HL-60 (cell line): ENCODE results near the gene ETV6.
A peak's percentile ranks its signal among the peaks of the same experiment; 100 is the strongest.

Experiments
- DNase-seq, 2 experiments: peaks; one replicate each; pipeline ENCODE4 v3.0.0-alpha.2; 2010 to 2020; ENCODE audit warnings: low read depth in 1 of 2, low spot score in 1 of 2
- H3K27ac ChIP-seq: fragments of 250-450 bp; sonication (Bioruptor Pico); replicated peaks from 2 replicates; pipeline ENCODE4 v1.5.1; 2020; ENCODE audit warnings: mild to moderate bottlenecking, moderate library complexity
- H3K27me3 ChIP-seq: fragments of 250-450 bp; sonication (Bioruptor Pico); 2 replicates; pipeline ENCODE4 v1.5.1; 2021; ENCODE audit warnings: mild to moderate bottlenecking, moderate library complexity; ENCODE audit not compliant: insufficient read depth, poor library complexity, severe bottlenecking
- H3K4me3 ChIP-seq: replicated peaks from 2 replicates; pipeline ENCODE4 v1.5.1; 2011; ENCODE audit warnings: mild to moderate bottlenecking, control low read depth, low read length; ENCODE audit not compliant: insufficient read depth
- CTCF ChIP-seq: IDR thresholded peaks from one replicate; pipeline ENCODE4 v1.5.1; 2011; ENCODE audit warnings: low read length, control low read depth, inconsistent platforms; ENCODE audit not compliant: insufficient read depth
- GABPA ChIP-seq: IDR thresholded peaks from 2 replicates; pipeline ENCODE4 v1.6.1; 2012; ENCODE audit warnings: low read depth
- POLR2AphosphoS5 ChIP-seq: IDR thresholded peaks from 2 replicates; pipeline ENCODE4 v1.6.1; 2012; ENCODE audit warnings: low read depth
- REST ChIP-seq: IDR thresholded peaks from 2 replicates; pipeline ENCODE4 v1.6.1; 2012; ENCODE audit warnings: low read depth; ENCODE audit not compliant: insufficient replicate concordance
- SPI1 ChIP-seq: IDR thresholded peaks from 2 replicates; pipeline ENCODE4 v1.6.1; 2012; ENCODE audit warnings: low read depth, mild to moderate bottlenecking, borderline replicate concordance

ETV6 gene

GRCh38 chr12:11762723-11763326 lies 113.4 kb downstream of the ETV6 start:
- Histone ChIP-seq H3K27ac (peak overlapping the region; percentile 28), H3K27me3 (no peaks in the 10 kb centered on the region), H3K4me3 (no peak overlapping the region)
- TF ChIP-seq CTCF (no peak), POLR2AphosphoS5 (no peak), REST (no peak), SPI1 (no peak)
- no peak for DNase-seq

GRCh38 chr12:11763760-11764520 lies 114.5 kb downstream of the ETV6 start:
- H3K4me3 ChIP-seq: no peak overlapping the region
- no peak for DNase-seq
- no peaks in the 10 kb centered on the region for H3K27me3 ChIP-seq
- H3K27ac ChIP-seq: peak overlapping the region; percentile 28
- TF ChIP-seq SPI1: no peak

GRCh38 chr12:11764837-11765236 lies 115.4 kb downstream of the ETV6 start:
- H3K4me3 ChIP-seq: no peak overlapping the region
- no peak for DNase-seq
- TF ChIP-seq REST: no peak
- no peak for TF ChIP-seq CTCF
- TF ChIP-seq POLR2AphosphoS5: no peak
- TF ChIP-seq GABPA: no peak
- TF ChIP-seq SPI1: peak; percentile 63; the same call in 1 of the 2 replicates
- H3K27ac ChIP-seq: peak overlapping the region; percentile 96
- H3K27me3 ChIP-seq: no peaks in the 10 kb centered on the region

GRCh38 chr12:11765421-11765816 lies 115.9 kb downstream of the ETV6 start:
- DNase-seq: no peak
- Histone ChIP-seq H3K27me3 (no peaks in the 10 kb centered on the region), H3K4me3 (no peak overlapping the region), H3K27ac (peak overlapping the region; percentile 96)
- TF ChIP-seq SPI1: peak; percentile 9; the same call in 1 of the 2 replicates
- no peak for TF ChIP-seq REST
- TF ChIP-seq GABPA: no peak
- TF ChIP-seq POLR2AphosphoS5: no peak
